AG04449 (cell line): ENCODE results near the gene ROCK2.

ENCODE experiments used
- CTCF ChIA-PET: fragments of 350-600 bp; formaldehyde crosslinking; extraction: SDS; loops from one replicate; lab custom pipeline; 2021; ENCODE audit warnings: antibody characterized with exemption; lab: Yijun Ruan, JAX
- POLR2A ChIA-PET: fragments of 400-600, 350-600 bp; formaldehyde crosslinking; extraction: SDS; loops from one replicate; lab custom pipeline; 2020; ENCODE audit warnings: antibody characterized with exemption, inconsistent platforms; lab: Yijun Ruan, JAX
- DNase-seq: peaks from one replicate; pipeline ENCODE4 v3.0.0-alpha.2; 2010; ENCODE audit warnings: low read depth, low spot score
- H3K4me3 ChIP-seq: 2 replicates; pipeline ENCODE4 v1.5.1; 2011; ENCODE audit warnings: low read depth, mild to moderate bottlenecking, control low read depth, low read length
- CTCF ChIP-seq: IDR thresholded peaks from one replicate; pipeline ENCODE4 v1.5.1; 2011; ENCODE audit warnings: mild to moderate bottlenecking, moderate library complexity, low read length, control low read depth, inconsistent platforms; ENCODE audit not compliant: insufficient read depth; ENCODE audit errors: missing control alignments

Gene ROCK2

GRCh38 chr2:11141319-11141718 lies 203.1 kb downstream of the ROCK2 start:
- POLR2A ChIA-PET, result no interaction called here
- no peak for TF ChIP-seq CTCF
- CTCF ChIA-PET, result interaction anchor here (1.0 to 5.1 kb wide), 3 partner anchors 9 to 306 kb away, joined by 3 to 53 read pairs (median 5); partner anchors contain the start of gene ROCK2
- DNase-seq, result no peak
- H3K4me3 ChIP-seq, result no peak overlapping the region

- no peak overlapping the region for H3K4me3 ChIP-seq
- POLR2A ChIA-PET, result no interaction called here
- CTCF ChIA-PET, result no interaction called here
- no peak for TF ChIP-seq CTCF
- no peak for DNase-seq
These were observed 203.9 kb downstream of the ROCK2 start for GRCh38 chr2:11140492-11140891.

GRCh38 chr2:11134349-11134748 lies 210.1 kb downstream of the ROCK2 start:
- no peak overlapping the region for H3K4me3 ChIP-seq
- ChIA-PET POLR2A (no interaction called here), CTCF (interaction anchor here (1.1 to 8.6 kb wide), 10 partner anchors 10 to 448 kb away, joined by 3 to 209 read pairs (median 41); partner anchors contain the start of gene SLC66A3)
- DNase-seq, result no peak
- no peak for TF ChIP-seq CTCF

GRCh38 chr2:11133936-11134320 lies 210.5 kb downstream of the ROCK2 start:
- no peak for TF ChIP-seq CTCF
- no peak overlapping the region for H3K4me3 ChIP-seq
- ChIA-PET POLR2A (no interaction called here), CTCF (interaction anchor here (1.0 to 8.6 kb wide), 20 partner anchors 10 to 449 kb away, joined by 3 to 209 read pairs (median 12); partner anchors contain the start of genes KCNF1 and SLC66A3)
- no peak for DNase-seq

- DNase-seq, result no peak
- ChIA-PET POLR2A (interaction anchor here (0.7 to 1.7 kb wide), 2 partner anchors 10 to 21 kb away, joined by 3 to 8 read pairs; partner anchors contain the start of gene SLC66A3), CTCF (interaction anchor here (0.6 to 8.6 kb wide), 69 partner anchors 10 to 644 kb away, joined by 3 to 209 read pairs (median 6); partner anchors contain the start of genes KCNF1, PDIA6 and SLC66A3)
- TF ChIP-seq CTCF, result no peak
- H3K4me3 ChIP-seq, result peak overlapping the region; percentile 56
These were observed 211.0 kb downstream of the ROCK2 start for GRCh38 chr2:11133238-11133935.

- POLR2A ChIA-PET, result interaction anchor here (0.9 to 1.7 kb wide), 2 partner anchors 23 to 315 kb away, joined by 3 to 8 read pairs; partner anchors contain the start of gene SLC66A3
These were observed 212.3 kb downstream of the ROCK2 start for GRCh38 chr2:11132036-11132671.

More at GRCh38 chr2:11132036-11132671, 212.3 kb downstream of the ROCK2 start:
- H3K4me3 ChIP-seq, result no peak overlapping the region
- no peak for TF ChIP-seq CTCF
- CTCF ChIA-PET, result interaction anchor here (0.6 to 8.6 kb wide), 91 partner anchors 9 to 648 kb away, joined by 3 to 209 read pairs (median 5); partner anchors contain the start of genes E2F6, KCNF1, PDIA6 and SLC66A3
- no peak for DNase-seq
